B cell (primary cell): ENCODE results near the gene FTCD. TPM values are rescaled to one million over a fixed set of nuclear protein-coding genes. Genes with fewer than 3 reads are reported as not detected.
"Not testable (repeated sequence)": the region's sequence is repeated elsewhere in the genome, so short reads cannot be mapped to it uniquely, and the experiment has no call there.

Experiments used
- ATAC-seq: fragments of 200-7000 bp; cut with Tn5 transposase; one replicate; pipeline ENCODE4 v1.10.0; 2021; ENCODE audit warnings: low read depth, mild to moderate bottlenecking, moderate number of reproducible peaks, moderate library complexity
- CTCF ChIA-PET: fragments of 350-600 bp; sonication (Branson Sonifier 250); formaldehyde crosslinking; loops from one replicate; lab custom pipeline; 2021; ENCODE audit warnings: antibody characterized with exemption, inconsistent platforms; lab: Charles Lee
- POLR2A ChIA-PET: fragments of 350-600 bp; sonication (Branson Sonifier 250); formaldehyde crosslinking; loops from one replicate; lab custom pipeline; 2021; ENCODE audit warnings: antibody characterized with exemption; lab: Charles Lee
- DNase-seq: peaks from one replicate; pipeline ENCODE4 v3.0.0; 2013
- H2AFZ ChIP-seq: 2 replicates; pipeline ENCODE4 v1.6.1; 2012; ENCODE audit warnings: mild to moderate bottlenecking, low read depth, low read length; ENCODE audit not compliant: insufficient read depth, poor library complexity, severe bottlenecking
- H3K27ac ChIP-seq, 2 donors: 1 replicate in 1 of 2; 2 replicates in 1 of 2; pipeline ENCODE4 v1.5.1; 2012 to 2013; ENCODE audit warnings: low read length in 2 of 2, mild to moderate bottlenecking in 2 of 2, moderate library complexity in 1 of 2
- H3K27me3 ChIP-seq, 4 experiments: fragments of 200-600 bp in 1 of 4; sonication (generic) in 1 of 4; replicated peaks in 1 of 4; 1 replicate in 2 of 4; 2 replicates in 2 of 4; pipeline versions ENCODE4 v1.6.1 to v1.7.0; 2013 to 2016; ENCODE audit warnings: low read length in 3 of 4, mild to moderate bottlenecking in 2 of 4, mixed read lengths in 1 of 4, moderate library complexity in 1 of 4; ENCODE audit not compliant: insufficient read depth in 4 of 4, control insufficient read depth in 3 of 4; ENCODE audit errors: control extremely low read depth in 1 of 4
- H3K36me3 ChIP-seq, 2 experiments: replicated peaks in 1 of 2; 1 replicate in 1 of 2; 2 replicates in 1 of 2; pipeline versions ENCODE4 v1.6.1 to v1.7.1; 2013; ENCODE audit warnings: low read length in 1 of 2; ENCODE audit not compliant: insufficient read depth in 2 of 2, control insufficient read depth in 1 of 2; ENCODE audit errors: control extremely low read depth in 1 of 2, extremely low read depth in 1 of 2
- H3K4me1 ChIP-seq, 2 donors: fragments of 200-600 bp in 1 of 2; sonication (generic) in 1 of 2; 1 replicate in 1 of 2; 2 replicates in 1 of 2; pipeline versions ENCODE4 v1.5.1 to v1.6.1; 2013 to 2017; ENCODE audit warnings: low read length in 2 of 2; ENCODE audit not compliant: control insufficient read depth in 2 of 2, insufficient read depth in 2 of 2
- H3K4me2 ChIP-seq: replicated peaks from 2 replicates; pipeline ENCODE3; 2012; ENCODE audit warnings: mild to moderate bottlenecking, low read depth, low read length; ENCODE audit not compliant: poor library complexity, severe bottlenecking
- H3K4me3 ChIP-seq, 5 experiments: fragments of 200-600 bp in 1 of 5; sonication (generic) in 1 of 5; 1 replicate in 3 of 5; 2 replicates in 2 of 5; pipeline versions ENCODE4 v1.5.1 to v1.7.0; 2011 to 2016; ENCODE audit warnings: low read length in 4 of 5, mild to moderate bottlenecking in 4 of 5, low read depth in 2 of 5, control low read depth in 1 of 5, moderate library complexity in 1 of 5; ENCODE audit not compliant: insufficient read depth in 1 of 5; ENCODE audit errors: control extremely low read depth in 1 of 5, extremely low read depth in 1 of 5
- H3K79me2 ChIP-seq: fragments of 200-600 bp; sonication (generic); one replicate; pipeline ENCODE4 v1.6.0; 2016; ENCODE audit warnings: low read length; ENCODE audit not compliant: control insufficient read depth, insufficient read depth
- H3K9ac ChIP-seq: fragments of 200-600 bp; sonication (generic); 2 replicates; pipeline ENCODE4 v1.6.1; 2017; ENCODE audit warnings: mild to moderate bottlenecking, low read length, moderate library complexity
- H3K9me3 ChIP-seq, 3 donors: one replicate each; pipeline versions ENCODE4 v1.6.1 to v1.7.1; 2013; ENCODE audit warnings: low read length in 2 of 3; ENCODE audit not compliant: control insufficient read depth in 2 of 3, insufficient read depth in 1 of 3; ENCODE audit errors: control extremely low read depth in 1 of 3
- H4K20me1 ChIP-seq: 2 replicates; pipeline ENCODE4 v1.6.0; 2012; ENCODE audit warnings: mild to moderate bottlenecking, low read length; ENCODE audit not compliant: insufficient read depth, control insufficient read depth, poor library complexity, severe bottlenecking
- H3K27ac Mint-ChIP-seq: one replicate; pipeline ENCODE4 v1.8.0; 2021; ENCODE audit warnings: mixed read lengths
- H3K27me3 Mint-ChIP-seq: one replicate; pipeline ENCODE4 v1.8.0; 2021; ENCODE audit warnings: mixed read lengths
- H3K4me1 Mint-ChIP-seq: one replicate; pipeline ENCODE4 v1.8.0; 2021; ENCODE audit warnings: mixed read lengths
- H3K4me3 Mint-ChIP-seq: one replicate; pipeline ENCODE4 v1.8.0; 2021; ENCODE audit warnings: mixed read lengths
- H3K9me3 Mint-ChIP-seq: one replicate; pipeline ENCODE4 v1.8.0; 2022; ENCODE audit warnings: mixed read lengths; ENCODE audit not compliant: insufficient read depth
- CTCF ChIP-seq: fragments of 200-600 bp; IDR thresholded peaks from one replicate; pipeline ENCODE4 v1.8.0; 2022; ENCODE audit warnings: antibody characterized with exemption, mild to moderate bottlenecking
- EZH2 ChIP-seq: IDR thresholded peaks from 2 replicates; pipeline ENCODE4 v1.6.1; 2012; ENCODE audit warnings: borderline replicate concordance, low read depth, mild to moderate bottlenecking, moderate library complexity, low read length; ENCODE audit not compliant: insufficient read depth, poor library complexity, severe bottlenecking
- WGBS: methylation state at CpG from one replicate; pipeline ENCODE4 v1.1.5; 2013; ENCODE audit warnings: missing lambda C conversion rate; ENCODE audit not compliant: insufficient coverage; 5-methylcytosine and 5-hydroxymethylcytosine counted together
- intact Hi-C: fragments of 100-400 bp; cut with micrococcal nuclease; formaldehyde crosslinking; loops from one replicate; pipeline ENCODE4 v1.10.0; 2022
- polyA plus RNA-seq: library from polyadenylated mRNA; depleted of rRNA; stranded (reverse); fragments of >200 nt; gene quantifications from 2 replicates; pipeline ENCODE4 v1.2.3, GENCODE V29; 2012
- total RNA-seq, 2 donors: library from RNA; stranded (reverse); fragments of 120-200 nt in 1 of 2; gene quantifications; 1 replicate in 1 of 2; 2 replicates in 1 of 2; pipeline versions ENCODE4 v1.2.3 to v1.2.4, GENCODE V29; 2013 to 2022

FTCD gene
- total and polyA plus RNA-seq, 2 donors (not counting 1 experiment from before 2014, with no cell fraction given) = 0.22 to 0.39 TPM

DNA sequence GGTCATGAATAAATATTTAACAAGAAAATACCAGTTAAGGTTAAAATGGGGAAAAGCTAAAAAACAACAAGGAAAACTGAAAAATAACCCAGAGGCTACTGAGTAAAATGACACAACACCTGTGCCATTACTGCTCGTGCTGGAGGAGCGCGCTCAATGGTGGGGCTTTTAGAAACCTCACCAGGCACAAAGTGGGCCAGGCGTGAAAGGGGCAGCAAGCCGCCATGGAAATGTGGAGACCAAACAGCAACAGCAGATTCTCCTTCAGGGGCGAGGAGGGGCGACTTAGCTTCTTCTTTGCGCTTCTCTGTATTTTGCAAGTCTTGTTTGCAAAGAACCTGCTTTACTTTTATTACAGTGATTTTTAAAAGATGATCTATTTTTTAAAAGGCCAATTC, 47.8 kb upstream of the FTCD start:
- no peak overlapping the region for H3K27ac Mint-ChIP-seq
- intact Hi-C loops = no loop called here
- H3K9me3 Mint-ChIP-seq = no peaks in the 10 kb centered on the region
- no peak for ATAC-seq
- DNase-seq = no peak
- H3K9ac ChIP-seq = no peak overlapping the region
- H3K4me1 ChIP-seq = no peaks in the 10 kb centered on the region
- H3K79me2 ChIP-seq = no peaks in the 10 kb centered on the region
- TF ChIP-seq EZH2 (no peak), CTCF (no peak)
- ChIA-PET POLR2A (no interaction called here), CTCF (no interaction called here)
- WGBS = 93% methylated on average over 6 of the region's 8 CpGs
- H3K9me3 ChIP-seq = no peaks in the 10 kb centered on the region
- H4K20me1 ChIP-seq = no peaks in the 10 kb centered on the region
- no peak overlapping the region for H3K4me2 ChIP-seq
- H3K4me3 ChIP-seq = no peak overlapping the region
- H3K27ac ChIP-seq = no peak overlapping the region
- no peak overlapping the region for H3K4me3 Mint-ChIP-seq
- no peaks in the 10 kb centered on the region for H3K4me1 Mint-ChIP-seq
- no peak overlapping the region for H2AFZ ChIP-seq
- H3K27me3 Mint-ChIP-seq = no peaks in the 10 kb centered on the region
- peaks cover 1 to 9% of the 10 kb centered on the region in 2 experiments for H3K36me3 ChIP-seq
- H3K27me3 ChIP-seq = no peaks in the 10 kb centered on the region

DNA sequence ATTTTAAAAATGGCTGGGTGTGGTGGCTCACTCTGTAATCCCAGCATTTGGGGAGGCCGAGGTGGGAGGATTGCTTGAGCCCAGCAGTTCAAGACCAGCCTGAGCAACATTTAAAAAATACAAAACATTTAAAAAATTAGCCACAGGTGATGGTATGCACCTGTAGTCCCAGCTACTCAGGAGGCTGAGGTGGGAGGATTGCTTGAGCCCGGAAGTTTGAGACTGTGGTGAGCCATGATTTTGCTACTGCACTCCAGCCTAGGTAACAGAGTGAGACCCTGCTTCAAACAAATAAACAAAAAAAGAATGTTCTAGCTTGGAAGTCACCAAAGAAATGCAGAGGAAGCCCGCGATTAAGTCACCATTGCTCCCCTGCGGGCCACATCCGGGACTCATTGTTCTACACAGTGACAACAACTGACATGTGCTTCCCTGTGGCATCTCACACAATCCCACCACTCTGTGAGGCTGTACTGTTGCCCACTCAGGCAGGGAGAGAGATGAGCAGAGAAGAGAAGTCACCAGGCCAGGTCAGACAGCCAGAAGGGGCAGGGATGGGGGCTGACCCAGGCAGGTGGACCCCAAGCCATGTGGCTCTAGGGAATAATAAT, 47.3 kb upstream of the FTCD start:
- Histone ChIP-seq H3K27me3 (no peaks in the 10 kb centered on the region), H2AFZ (no peak overlapping the region), H3K9ac (no peak overlapping the region), H3K27ac (no peak overlapping the region), H3K9me3 (no peaks in the 10 kb centered on the region), H3K36me3 (peaks cover 1 to 9% of the 10 kb centered on the region in 2 experiments), H4K20me1 (no peaks in the 10 kb centered on the region), H3K79me2 (no peaks in the 10 kb centered on the region), H3K4me3 (no peak overlapping the region), H3K4me2 (no peak overlapping the region), H3K4me1 (no peaks in the 10 kb centered on the region)
- 100% methylated on average over 4 of the region's 6 CpGs for WGBS
- Mint-ChIP-seq H3K9me3 (no peaks in the 10 kb centered on the region), H3K4me1 (no peaks in the 10 kb centered on the region), H3K4me3 (no peak overlapping the region), H3K27me3 (no peaks in the 10 kb centered on the region), H3K27ac (no peak overlapping the region)
- ATAC-seq = no peak
- TF ChIP-seq EZH2 = no peak
- TF ChIP-seq CTCF = no peak
- DNase-seq = no peak
- CTCF ChIA-PET = no interaction called here
- intact Hi-C loops = no loop called here
- POLR2A ChIA-PET = no interaction called here

- H3K4me3 ChIP-seq, H3K4me3 Mint-ChIP-seq, H3K79me2 ChIP-seq, H3K27me3 Mint-ChIP-seq, H3K9ac ChIP-seq, H3K27ac ChIP-seq, H3K4me1 Mint-ChIP-seq, H3K4me2 ChIP-seq, H3K27me3 ChIP-seq, H2AFZ ChIP-seq, H3K9me3 ChIP-seq, intact Hi-C loops, POLR2A ChIA-PET, H3K36me3 ChIP-seq, H4K20me1 ChIP-seq, H3K9me3 Mint-ChIP-seq, H3K4me1 ChIP-seq, CTCF ChIA-PET, H3K27ac Mint-ChIP-seq, DNase-seq, ATAC-seq: not testable (repeated sequence)
- 88% methylated on average over 1 of the region's 8 CpGs for WGBS
These were observed 45.8 kb upstream of the FTCD start for GRCh38 chr21:46200877-46201803.
